GM18508 (cell line): ENCODE measurements around the gene CDK6.

ENCODE experiments used
- ATAC-seq: cut with Tn5 transposase; IDR thresholded peaks from one replicate; pipeline ENCODE4 v1.9.1; 2021; ENCODE audit warnings: moderate number of reproducible peaks; ENCODE audit not compliant: insufficient read depth, unreplicated experiment

CDK6 gene

GRCh38 chr7:92694211-92694610, 142.2 kb downstream of the CDK6 start:
- no peak for ATAC-seq

- ATAC-seq, result no peak
Measured at GRCh38 chr7:92693519-92693918, 142.9 kb downstream of the CDK6 start.

- ATAC-seq, result peak; percentile 84
Measured at GRCh38 chr7:92691578-92691977, 144.8 kb downstream of the CDK6 start.

GRCh38 chr7:92685136-92686042, 151.0 kb downstream of the CDK6 start:
- no peak for ATAC-seq

GRCh38 chr7:92684274-92684673, 152.1 kb downstream of the CDK6 start:
- ATAC-seq, result no peak

GRCh38 chr7:92682903-92683539, 153.4 kb downstream of the CDK6 start:
- no peak for ATAC-seq

DNA sequence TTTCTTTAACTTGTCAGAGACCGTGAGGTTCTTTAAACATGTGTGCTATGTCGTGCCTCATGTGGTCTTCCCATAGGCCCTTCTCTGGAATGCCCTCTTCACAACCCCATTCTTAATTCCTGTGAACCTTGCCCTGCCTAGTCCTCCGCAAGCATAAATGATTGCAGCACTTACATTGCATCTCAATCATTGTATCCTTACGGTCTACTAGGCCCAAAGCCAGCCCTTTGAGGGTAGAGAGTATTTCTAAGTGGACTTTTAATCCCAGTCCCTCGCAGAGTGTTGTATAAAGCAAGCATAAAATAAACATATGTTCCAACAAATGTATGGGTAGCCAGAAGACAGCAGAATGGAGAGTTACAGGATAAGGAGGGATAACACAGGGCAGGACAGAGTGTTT, 154.0 kb downstream of the CDK6 start:
- ATAC-seq, result no peak

DNA sequence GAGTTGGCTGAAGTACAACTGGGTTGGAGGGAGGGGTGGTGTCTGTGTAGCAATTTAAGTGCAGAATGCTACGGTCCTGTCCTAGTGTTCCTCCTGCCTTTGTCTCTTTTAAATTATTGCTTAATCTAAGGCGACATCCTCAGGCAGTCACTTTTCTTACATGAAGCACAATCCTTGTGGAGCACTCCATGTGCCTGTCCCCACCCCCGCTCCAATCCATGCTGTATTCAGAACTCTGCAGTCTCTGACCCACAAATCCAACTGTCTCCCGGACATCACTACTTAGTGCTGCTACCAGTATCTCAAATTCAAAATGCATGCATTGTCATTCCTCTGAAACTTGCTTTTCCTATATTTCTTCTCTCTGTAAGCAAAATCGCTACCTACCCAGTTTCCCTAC, 154.7 kb downstream of the CDK6 start:
- no peak for ATAC-seq

GRCh38 chr7:92680442-92680841, 155.9 kb downstream of the CDK6 start:
- no peak for ATAC-seq

DNA sequence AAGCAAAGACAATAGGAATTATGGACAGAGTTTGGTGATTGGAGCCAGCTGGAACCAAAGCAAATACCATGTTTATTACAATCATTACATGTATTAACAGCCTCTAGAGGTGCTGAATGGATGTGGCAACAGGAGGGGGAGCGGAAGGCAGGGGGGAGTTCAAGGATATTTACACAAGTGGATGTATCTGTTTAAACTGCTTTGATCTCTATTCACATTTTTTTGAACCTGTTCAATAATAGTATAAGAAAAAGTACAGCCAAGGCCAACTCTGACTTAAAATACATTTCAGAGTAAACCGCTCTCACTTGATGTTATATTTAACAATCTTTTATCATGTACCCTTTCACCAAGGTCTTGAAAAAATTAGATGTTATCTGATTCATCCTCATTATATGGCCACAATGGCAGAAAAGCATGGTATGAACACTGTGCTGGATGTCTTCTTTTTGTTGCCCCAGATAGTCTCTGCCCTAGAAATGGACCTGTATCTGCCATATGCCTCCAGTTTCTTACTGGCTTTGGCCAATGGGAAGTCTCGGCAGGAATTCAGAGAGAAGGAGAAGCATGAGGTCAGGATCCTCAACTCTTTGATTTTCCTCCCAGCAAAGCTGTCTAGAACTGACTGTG, 158.0 kb downstream of the CDK6 start:
- no peak for ATAC-seq

GRCh38 chr7:92674379-92674778, 162.0 kb downstream of the CDK6 start:
- peak; percentile 67 for ATAC-seq

DNA sequence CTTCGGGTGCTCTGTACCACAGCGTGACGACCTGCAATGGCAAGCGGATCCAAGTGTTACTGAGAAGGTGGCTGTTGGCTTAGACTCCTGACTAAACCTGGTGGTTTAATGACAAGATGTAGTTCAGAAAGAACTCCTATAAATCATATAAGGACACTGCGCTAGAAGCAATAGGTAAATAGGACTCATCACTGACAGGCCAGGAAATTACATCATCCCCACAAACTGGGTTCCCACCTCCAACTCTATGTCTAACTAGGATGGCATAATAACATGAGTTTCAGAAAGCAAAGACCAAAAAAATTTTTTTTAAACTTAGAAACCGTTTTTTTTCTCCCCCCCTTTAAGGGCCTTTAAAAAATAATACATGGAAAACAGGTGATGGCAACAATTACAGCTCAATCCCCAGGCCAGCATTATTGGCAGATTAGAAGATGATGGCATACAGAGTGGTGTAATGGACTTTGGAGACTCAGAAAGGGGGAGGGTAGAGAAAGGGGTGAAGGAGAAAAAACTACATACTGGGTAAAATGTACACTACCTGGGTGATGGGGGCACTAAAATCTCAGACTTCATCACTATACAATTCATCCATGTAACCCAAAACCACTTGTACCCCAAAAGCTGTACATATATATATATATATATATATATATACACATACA, 164.7 kb downstream of the CDK6 start:
- no peak for ATAC-seq

- ATAC-seq, result no peak
Measured at GRCh38 chr7:92670204-92670851, 166.0 kb downstream of the CDK6 start.

DNA sequence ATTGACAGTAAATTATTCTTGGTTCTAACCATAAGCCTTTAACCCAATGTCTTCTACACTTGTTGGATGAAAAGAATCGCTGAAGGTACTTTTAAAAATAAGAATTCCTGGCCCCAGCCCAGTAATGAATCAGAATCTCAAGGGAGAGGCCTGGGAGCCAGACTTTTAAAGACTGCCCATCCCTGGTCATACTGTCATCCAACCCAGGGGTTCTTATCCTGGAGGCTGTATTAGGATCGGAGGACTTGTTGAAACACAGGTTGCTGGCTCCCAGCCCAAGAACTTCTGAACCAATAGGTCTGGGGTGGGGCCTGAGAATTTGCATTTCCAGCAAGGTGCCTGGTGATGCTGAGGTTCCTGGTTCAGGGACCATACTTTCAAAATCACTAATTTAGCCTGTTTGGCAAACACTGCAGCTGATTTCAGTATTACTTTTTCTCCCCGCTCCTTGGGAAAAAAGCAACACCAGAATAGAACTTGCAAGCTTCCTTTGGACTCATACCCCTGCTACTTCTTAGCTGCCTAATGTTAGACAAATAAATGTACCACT, 166.7 kb downstream of the CDK6 start:
- ATAC-seq, result no peak

GRCh38 chr7:92668564-92668963, 167.8 kb downstream of the CDK6 start:
- ATAC-seq, result no peak

- ATAC-seq, result no peak
Measured at GRCh38 chr7:92667816-92668535, 168.4 kb downstream of the CDK6 start.

- ATAC-seq, result no peak
Measured at GRCh38 chr7:92665926-92666325, 170.4 kb downstream of the CDK6 start.

GRCh38 chr7:92661651-92662050, 174.7 kb downstream of the CDK6 start:
- no peak for ATAC-seq

- ATAC-seq, result no peak
Measured at GRCh38 chr7:92658671-92659070, 177.7 kb downstream of the CDK6 start.
